Neural cell (in vitro differentiated cells): ENCODE results near the gene PRDM8.

Source experiments
- EP300 ChIP-seq: fragments of 450-650 bp; conservative IDR thresholded peaks from 2 replicates; pipeline ENCODE4 v1.6.1; 2014; ENCODE audit warnings: antibody characterized with exemption, mild to moderate bottlenecking, moderate library complexity; ENCODE audit not compliant: poor library complexity, severe bottlenecking
- EZH2 ChIP-seq: fragments of 200-600, 300-800 bp; shearing (Covaris generic), sonication (generic); IDR thresholded peaks from 2 replicates; pipeline ENCODE4 v1.6.1; 2014; ENCODE audit warnings: antibody characterized with exemption, low read length, borderline replicate concordance, mild to moderate bottlenecking; ENCODE audit not compliant: insufficient read depth, poor library complexity, severe bottlenecking
- MXI1 ChIP-seq: fragments of 450-650 bp; conservative IDR thresholded peaks from 2 replicates; pipeline ENCODE4 v1.6.1; 2014; ENCODE audit warnings: antibody characterized with exemption, mild to moderate bottlenecking; ENCODE audit not compliant: poor library complexity, severe bottlenecking
- POLR2AphosphoS5 ChIP-seq: IDR thresholded peaks from 2 replicates; pipeline ENCODE4 v1.6.1; 2012
- RAD21 ChIP-seq: fragments of 450-650 bp; conservative IDR thresholded peaks from 2 replicates; pipeline ENCODE4 v1.6.1; 2014; ENCODE audit warnings: antibody characterized with exemption, mild to moderate bottlenecking, moderate library complexity
- SMC3 ChIP-seq: fragments of 450-650 bp; conservative IDR thresholded peaks from 2 replicates; pipeline ENCODE4 v1.6.1; 2014; ENCODE audit warnings: antibody characterized with exemption, mild to moderate bottlenecking, moderate library complexity; ENCODE audit not compliant: poor library complexity
- TAF1 ChIP-seq: IDR thresholded peaks from 2 replicates; pipeline ENCODE4 v1.6.1; 2012; ENCODE audit warnings: low read depth
- TF ChIP-seq, protein P1 (sequence below): fragments of 450-650 bp; IDR thresholded peaks from 2 replicates; pipeline ENCODE4 v1.5.1; 2014; ENCODE audit warnings: antibody characterized with exemption, mild to moderate bottlenecking, moderate library complexity; ENCODE audit not compliant: poor library complexity, severe bottlenecking
- TF ChIP-seq, protein P2 (sequence below): IDR thresholded peaks from 2 replicates; pipeline ENCODE4 v1.6.1; 2012; ENCODE audit warnings: borderline replicate concordance

DNA sequence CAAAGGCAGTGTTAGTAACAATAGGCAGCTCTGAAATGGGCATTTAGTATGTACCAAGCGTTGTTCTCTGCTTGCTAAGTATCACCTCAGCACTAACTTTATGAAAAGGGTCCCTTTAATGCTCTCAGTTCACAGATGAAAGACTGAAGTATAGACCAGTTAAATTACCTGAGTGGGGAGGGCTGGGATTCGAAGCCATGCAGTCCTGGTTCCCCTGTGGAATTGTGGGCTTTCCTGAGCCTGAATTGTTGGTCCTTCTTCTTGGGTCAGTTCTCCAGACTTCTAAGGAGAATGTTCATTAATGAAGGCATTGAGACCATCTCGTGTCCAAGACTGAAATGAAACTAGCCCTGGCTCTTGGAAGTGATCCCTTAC is 7.7 kb upstream of the PRDM8 start:
- TF ChIP-seq, protein P1, sequence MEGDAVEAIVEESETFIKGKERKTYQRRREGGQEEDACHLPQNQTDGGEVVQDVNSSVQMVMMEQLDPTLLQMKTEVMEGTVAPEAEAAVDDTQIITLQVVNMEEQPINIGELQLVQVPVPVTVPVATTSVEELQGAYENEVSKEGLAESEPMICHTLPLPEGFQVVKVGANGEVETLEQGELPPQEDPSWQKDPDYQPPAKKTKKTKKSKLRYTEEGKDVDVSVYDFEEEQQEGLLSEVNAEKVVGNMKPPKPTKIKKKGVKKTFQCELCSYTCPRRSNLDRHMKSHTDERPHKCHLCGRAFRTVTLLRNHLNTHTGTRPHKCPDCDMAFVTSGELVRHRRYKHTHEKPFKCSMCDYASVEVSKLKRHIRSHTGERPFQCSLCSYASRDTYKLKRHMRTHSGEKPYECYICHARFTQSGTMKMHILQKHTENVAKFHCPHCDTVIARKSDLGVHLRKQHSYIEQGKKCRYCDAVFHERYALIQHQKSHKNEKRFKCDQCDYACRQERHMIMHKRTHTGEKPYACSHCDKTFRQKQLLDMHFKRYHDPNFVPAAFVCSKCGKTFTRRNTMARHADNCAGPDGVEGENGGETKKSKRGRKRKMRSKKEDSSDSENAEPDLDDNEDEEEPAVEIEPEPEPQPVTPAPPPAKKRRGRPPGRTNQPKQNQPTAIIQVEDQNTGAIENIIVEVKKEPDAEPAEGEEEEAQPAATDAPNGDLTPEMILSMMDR, result no peak
- TF ChIP-seq EZH2 (no peak), EP300 (no peak), POLR2AphosphoS5 (no peak), RAD21 (no peak), TAF1 (no peak), SMC3 (no peak), MXI1 (no peak)
- TF ChIP-seq, protein P2, sequence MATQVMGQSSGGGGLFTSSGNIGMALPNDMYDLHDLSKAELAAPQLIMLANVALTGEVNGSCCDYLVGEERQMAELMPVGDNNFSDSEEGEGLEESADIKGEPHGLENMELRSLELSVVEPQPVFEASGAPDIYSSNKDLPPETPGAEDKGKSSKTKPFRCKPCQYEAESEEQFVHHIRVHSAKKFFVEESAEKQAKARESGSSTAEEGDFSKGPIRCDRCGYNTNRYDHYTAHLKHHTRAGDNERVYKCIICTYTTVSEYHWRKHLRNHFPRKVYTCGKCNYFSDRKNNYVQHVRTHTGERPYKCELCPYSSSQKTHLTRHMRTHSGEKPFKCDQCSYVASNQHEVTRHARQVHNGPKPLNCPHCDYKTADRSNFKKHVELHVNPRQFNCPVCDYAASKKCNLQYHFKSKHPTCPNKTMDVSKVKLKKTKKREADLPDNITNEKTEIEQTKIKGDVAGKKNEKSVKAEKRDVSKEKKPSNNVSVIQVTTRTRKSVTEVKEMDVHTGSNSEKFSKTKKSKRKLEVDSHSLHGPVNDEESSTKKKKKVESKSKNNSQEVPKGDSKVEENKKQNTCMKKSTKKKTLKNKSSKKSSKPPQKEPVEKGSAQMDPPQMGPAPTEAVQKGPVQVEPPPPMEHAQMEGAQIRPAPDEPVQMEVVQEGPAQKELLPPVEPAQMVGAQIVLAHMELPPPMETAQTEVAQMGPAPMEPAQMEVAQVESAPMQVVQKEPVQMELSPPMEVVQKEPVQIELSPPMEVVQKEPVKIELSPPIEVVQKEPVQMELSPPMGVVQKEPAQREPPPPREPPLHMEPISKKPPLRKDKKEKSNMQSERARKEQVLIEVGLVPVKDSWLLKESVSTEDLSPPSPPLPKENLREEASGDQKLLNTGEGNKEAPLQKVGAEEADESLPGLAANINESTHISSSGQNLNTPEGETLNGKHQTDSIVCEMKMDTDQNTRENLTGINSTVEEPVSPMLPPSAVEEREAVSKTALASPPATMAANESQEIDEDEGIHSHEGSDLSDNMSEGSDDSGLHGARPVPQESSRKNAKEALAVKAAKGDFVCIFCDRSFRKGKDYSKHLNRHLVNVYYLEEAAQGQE, result no peak
